Measurements from ENCODE around the gene ARIH2. TPM values are rescaled to one million over a fixed set of nuclear protein-coding genes. Genes with fewer than 3 reads are reported as not detected.

Gene ARIH2
- total RNA-seq (2011; cell fraction: chromatin; rRNA removed; ENCODE audit: low replicate concordance) = 369 and 397 TPM in 2 replicates
- total RNA-seq (2011; cell fraction: nucleolus; rRNA removed) = 237 and 239 TPM in 2 replicates
- 280 and 316 TPM in 2 replicates for total RNA-seq (2011; cell fraction: nucleoplasm; rRNA removed)
- 114 and 120 TPM in 2 replicates for total RNA-seq (2014; rRNA removed)
- 112 and 138 TPM in 2 replicates for total RNA-seq (2014; rRNA removed; fragmentation: Illumina TruSeq; extraction: Trizol)
- 95.9 and 97.0 TPM in 2 replicates for total RNA-seq (2015; rRNA removed; fragmentation: Illumina TruSeq; extraction: Trizol)
- 110 and 118 TPM in 2 replicates for total RNA-seq (2021)
- 101 and 110 TPM in 2 replicates for polyA plus RNA-seq (2011; rRNA removed)
- 84.8 and 91.1 TPM in 2 replicates for polyA plus RNA-seq (2011; cell fraction: cytosol; rRNA removed)
- polyA plus RNA-seq (2011; cell fraction: nucleus; rRNA removed) = 116 and 137 TPM in 2 replicates
- polyA plus RNA-seq (2012) = 61.3 and 62.2 TPM in 2 replicates
- polyA plus RNA-seq (2014; fragmentation: Illumina TruSeq; extraction: Trizol) = 105 and 108 TPM in 2 replicates
- 10 to 100 TPM; 27.0 to 27.3 TPM for polyA plus RNA-seq (2014; fragmentation: Nextera tagmentation; extraction: Ambion mirVana)
- 107 and 128 TPM in 2 replicates for polyA plus RNA-seq (2014; rRNA removed)
- 101 and 125 TPM in 2 replicates for polyA minus RNA-seq (2011; rRNA and poly(A)+ RNA removed)
- 51.1 and 78.2 TPM in 2 replicates for polyA minus RNA-seq (2011; cell fraction: cytosol; rRNA and poly(A)+ RNA removed)
- polyA minus RNA-seq (2011; cell fraction: nucleus; rRNA and poly(A)+ RNA removed) = 54.4 and 58.2 TPM in 2 replicates
- Bru-seq, nascent RNA = percentile 81 among the genes with signal in this experiment
- percentile 87 among the genes with signal in this experiment for BruChase-seq, experiment 1, labeled RNA remaining after a 2-hour chase
- percentile 87 among the genes with signal in this experiment for BruChase-seq, experiment 2, labeled RNA remaining after a 6-hour chase
- long read RNA-seq, experiment 1, full-length matches to known transcripts = 251 of 548 reads
- long read RNA-seq, experiment 1, partial matches to known transcripts = 108 of 548 reads
- long read RNA-seq, experiment 1, other reads (novel, unspliced or antisense) = 189 of 548 reads
- long read RNA-seq, experiment 2, full-length matches to known transcripts = 17 of 97 reads
- long read RNA-seq, experiment 2, partial matches to known transcripts = 38 of 97 reads
- long read RNA-seq, experiment 2, other reads (novel, unspliced or antisense) = 42 of 97 reads
- long read RNA-seq, experiment 3, full-length matches to known transcripts = 53 of 119 reads
- long read RNA-seq, experiment 3, partial matches to known transcripts = 25 of 119 reads
- long read RNA-seq, experiment 3, other reads (novel, unspliced or antisense) = 41 of 119 reads

DNA sequence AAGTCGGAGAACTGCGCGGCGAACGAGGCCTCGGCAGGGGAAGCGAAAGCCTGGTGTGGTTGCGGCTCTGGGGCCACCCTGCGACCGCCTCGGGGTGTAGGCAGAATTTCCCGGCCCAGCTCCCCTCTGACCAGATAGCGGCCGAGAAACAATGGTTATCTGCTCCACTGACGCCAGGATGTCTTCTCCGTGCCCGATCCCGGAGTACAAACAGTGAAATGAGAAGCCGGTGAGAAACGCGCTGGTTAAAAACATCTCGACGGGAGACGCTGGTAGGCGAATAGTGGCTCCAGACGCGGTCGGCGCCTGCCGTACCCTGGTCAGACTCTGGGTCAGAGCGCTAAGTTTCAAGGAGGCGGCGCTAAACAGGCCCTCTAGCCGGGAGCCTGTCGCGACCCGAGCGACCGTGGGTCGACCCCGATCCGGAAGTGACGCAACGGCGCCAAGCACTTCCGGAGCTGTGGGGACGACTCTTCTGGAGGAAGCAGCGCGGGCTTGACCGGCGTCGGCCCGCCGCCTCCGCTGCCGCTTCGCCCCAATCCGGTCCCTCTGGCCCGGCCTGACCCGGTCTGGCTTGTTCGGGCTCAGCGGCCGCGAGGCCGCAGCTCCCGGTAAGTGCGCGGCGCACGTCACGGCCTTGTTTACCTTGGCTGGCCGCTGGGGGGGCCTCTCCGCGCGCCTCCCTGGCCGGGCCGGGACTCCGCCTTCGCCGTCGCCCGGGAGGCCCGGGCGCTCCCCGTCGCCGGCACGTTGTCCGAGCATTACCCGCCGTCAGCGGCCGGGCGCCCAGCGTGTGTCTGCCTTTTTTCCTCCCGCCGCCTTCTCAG lies at the start of gene ARIH2:
Gene ARIH2, plus strand, starts transcription at position 455 of the 827 bp plus-strand sequence. CDS start 8,717 bp downstream, outside the sequence.
- Histone ChIP-seq H3K79me2 (ENCODE audit: control insufficient read depth, insufficient read depth, low read length) (peaks cover 58% of the 10 kb centered on the region), H4K20me1 (replicated peaks; ENCODE audit: control insufficient read depth, insufficient read depth, low read length) (no peaks in the 10 kb centered on the region), H3K4me3 (peak within 1 kb of the TSS; percentile 98), H3K9ac (ENCODE audit: insufficient read depth in 1 of 2, low read depth in 2 of 2, low read length in 2 of 2) (peak within 1 kb of the TSS; percentile 92 to 98), H3K27ac (ENCODE audit: extremely low read depth, low read depth, low read length) (peak within 1 kb of the TSS; percentile 97), H3K36me3 (ENCODE audit: control insufficient read depth, insufficient read depth, low read length) (peaks cover 22% of the 10 kb centered on the region; the same call in 2 of the 3 replicates), H3K9me3 (replicated peaks; ENCODE audit: control insufficient read depth, insufficient read depth, low read depth, low read length) (no peaks in the 10 kb centered on the region), H3K27me3 (ENCODE audit: control insufficient read depth in 2 of 2, insufficient read depth in 2 of 2, low read length in 2 of 2) (no peaks in the 10 kb centered on the region), H2AFZ (ENCODE audit: low read depth, low read length) (peak within 1 kb of the TSS; percentile 89), H3K4me1 (replicated peaks in 1 of 2; ENCODE audit: control insufficient read depth in 2 of 2, insufficient read depth in 2 of 2, low read length in 2 of 2) (peaks cover 3 to 26% of the 10 kb centered on the region in 2 experiments; a peak in 3 of 5 replicates), H3K4me2 (ENCODE audit: insufficient read depth, low read length) (peak within 1 kb of the TSS; percentile 90), H3K9me1 (ENCODE audit: control insufficient read depth, insufficient read depth, low read length) (no peaks in the 10 kb centered on the region)
- 1% methylated on average over 47 of the region's 97 CpGs for WGBS (ENCODE audit: insufficient coverage, low coverage, missing lambda C conversion rate)
- CTCF ChIA-PET (ENCODE audit: low intra/inter-chr PET ratio) = no interaction called here
- DNase-seq (ENCODE audit: extremely low read depth in 1 of 4, low spot score in 3 of 4) = peak; percentile 87 to 95 (median 90)
- in situ Hi-C loops (cut with MboI) (no loop called here), intact Hi-C loops (cut with micrococcal nuclease) (loop anchor here (5.0 kb wide), 3 partner anchors 71 to 176 kb away; partner anchors contain the start of genes PRKAR2A and WDR6)
- BruUV-seq (replicated peaks) = TSS peak; percentile 95
- peak; percentile 92 for ATAC-seq
- POLR2A ChIA-PET = interaction anchor here (0.6 to 4.1 kb wide), 19 partner anchors 10 to 211 kb away, joined by 3 to 25 read pairs (median 3); partner anchors contain the start of genes IP6K2, NDUFAF3 and SLC25A20
- peak; percentile 88 for FAIRE-seq
- TF ChIP-seq CBX5 (IDR thresholded peaks at IDR 0.05; ENCODE audit: borderline replicate concordance, low read depth) = no peak
- no peak for TF ChIP-seq HINFP (tag; conservative IDR thresholded peaks at IDR 0.05; ENCODE audit: low read depth)
- no peak for TF ChIP-seq SETDB1 (IDR thresholded peaks at IDR 0.05; ENCODE audit: low read length)
- TF ChIP-seq CCNT2 (IDR thresholded peaks at IDR 0.05; ENCODE audit: borderline replicate concordance, extremely low read depth, insufficient read length, low read depth, low read length) = no peak
- TF ChIP-seq RBM17 (IDR thresholded peaks at IDR 0.05; ENCODE audit: borderline replicate concordance, low read depth, low read length) = no peak
- peak; percentile 94 for TF ChIP-seq NR2C2 (CRISPR knock-in tag; IDR thresholded peaks at IDR 0.05)
- peak; percentile 99 for TF ChIP-seq NR2C2 (tag; IDR thresholded peaks at IDR 0.05)
- 0 out of 2 replicates have a peak, but pooled peaks have one; percentile 4 for TF ChIP-seq SMC3 (conservative IDR thresholded peaks at IDR 0.05; ENCODE audit: insufficient read depth, low read depth, low read length)
- 0 out of 2 replicates have a peak, but pooled peaks have one; percentile 51 for TF ChIP-seq NR1H2 (CRISPR knock-in tag; IDR thresholded peaks at IDR 0.05)
- TF ChIP-seq, protein P1, sequence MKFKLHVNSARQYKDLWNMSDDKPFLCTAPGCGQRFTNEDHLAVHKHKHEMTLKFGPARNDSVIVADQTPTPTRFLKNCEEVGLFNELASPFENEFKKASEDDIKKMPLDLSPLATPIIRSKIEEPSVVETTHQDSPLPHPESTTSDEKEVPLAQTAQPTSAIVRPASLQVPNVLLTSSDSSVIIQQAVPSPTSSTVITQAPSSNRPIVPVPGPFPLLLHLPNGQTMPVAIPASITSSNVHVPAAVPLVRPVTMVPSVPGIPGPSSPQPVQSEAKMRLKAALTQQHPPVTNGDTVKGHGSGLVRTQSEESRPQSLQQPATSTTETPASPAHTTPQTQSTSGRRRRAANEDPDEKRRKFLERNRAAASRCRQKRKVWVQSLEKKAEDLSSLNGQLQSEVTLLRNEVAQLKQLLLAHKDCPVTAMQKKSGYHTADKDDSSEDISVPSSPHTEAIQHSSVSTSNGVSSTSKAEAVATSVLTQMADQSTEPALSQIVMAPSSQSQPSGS (CRISPR knock-in tag; IDR thresholded peaks at IDR 0.05) = no peak
- TF ChIP-seq PPARD (CRISPR knock-in tag; IDR thresholded peaks at IDR 0.05) = no peak
- TF ChIP-seq CTBP1 (IDR thresholded peaks at IDR 0.05; ENCODE audit: borderline replicate concordance) = peak; percentile 49; the same call in 1 of the 2 replicates
- TF ChIP-seq ZNF282 (CRISPR knock-in tag; IDR thresholded peaks at IDR 0.05) = no peak
